ENCODE results near the gene PCNX2. TPM values are rescaled to one million over a fixed set of nuclear protein-coding genes. Genes with fewer than 3 reads are reported as not detected.

The PCNX2 gene
- total RNA-seq, 3 donors from 2014 or later (not counting 1 experiment from before 2014, with no cell fraction given) = 12.9 to 25.8 (median 16.0) TPM

DNA sequence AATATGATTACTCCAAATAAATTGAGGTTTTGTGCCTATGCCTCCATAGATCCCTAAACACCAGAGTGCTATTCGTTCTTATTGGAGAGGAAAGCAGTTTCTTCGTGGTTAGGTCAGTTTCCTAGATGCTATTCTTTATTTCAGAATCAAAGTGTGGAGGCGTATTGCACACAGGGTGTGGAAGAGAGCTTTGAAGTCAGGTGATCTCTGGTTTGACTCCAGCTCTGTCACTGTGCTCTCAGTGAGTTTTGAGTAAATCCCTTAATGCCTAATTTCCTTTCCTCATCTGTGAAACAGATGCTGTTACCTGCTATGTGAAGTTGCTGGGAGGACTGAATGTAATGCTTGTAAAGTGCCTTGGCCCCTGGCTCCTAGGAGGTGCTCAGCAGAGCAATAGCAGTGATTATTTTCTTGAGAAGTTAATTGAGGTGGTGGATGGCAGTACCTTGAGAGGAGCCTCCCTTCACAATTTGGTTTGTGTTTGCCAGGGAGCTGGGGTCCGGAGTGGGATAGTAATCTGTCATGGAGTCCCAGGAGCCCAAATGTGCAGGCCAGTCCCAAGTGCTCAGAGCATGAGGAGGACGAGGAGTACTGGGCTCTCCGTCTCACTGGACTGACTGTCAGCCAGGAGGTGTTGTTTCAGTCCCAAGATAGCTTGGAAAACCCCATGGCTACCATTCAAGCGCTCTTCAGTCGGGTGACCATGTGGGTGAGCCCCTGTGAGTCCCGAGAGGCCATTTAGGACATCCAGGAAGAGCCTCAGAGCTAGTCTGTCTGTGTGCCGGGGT lies 330.2 kb downstream of the PCNX2 start:
- TF ChIP-seq CTCF (IDR thresholded peaks at IDR 0.05) = no peak
- Mint-ChIP-seq H3K27ac (no peak overlapping the region), H3K27me3 (ENCODE audit: low read depth in 2 of 2) (no peaks in the 10 kb centered on the region), H3K36me3 (peaks cover 7% of the 10 kb centered on the region), H3K4me3 (no peak overlapping the region), H3K9me3 (no peaks in the 10 kb centered on the region), H3K4me1 (peaks cover 19 to 22% of the 10 kb centered on the region in 2 donors)
- Histone ChIP-seq H3K36me3 (ENCODE audit: control insufficient read depth, insufficient read depth, low read length) (peaks cover 16% of the 10 kb centered on the region), H3K4me3 (ENCODE audit: low read length) (no peak overlapping the region), H3K27ac (ENCODE audit: low read length) (no peak overlapping the region), H3K27me3 (ENCODE audit: control insufficient read depth, insufficient read depth, low read length) (no peaks in the 10 kb centered on the region), H3K4me1 (ENCODE audit: control insufficient read depth, insufficient read depth, low read length) (peaks cover 5% of the 10 kb centered on the region), H3K9me3 (ENCODE audit: control insufficient read depth, insufficient read depth, low read length) (no peaks in the 10 kb centered on the region)
- peak in 1 of 2 donors; percentile 15 for DNase-seq
- intact Hi-C loops (cut with micrococcal nuclease) = no loop called here
- 85% methylated on average over 9 of the region's 10 CpGs for whole genome bisulfite sequencing (ENCODE audit: insufficient coverage)
- no peak for ATAC-seq

DNA sequence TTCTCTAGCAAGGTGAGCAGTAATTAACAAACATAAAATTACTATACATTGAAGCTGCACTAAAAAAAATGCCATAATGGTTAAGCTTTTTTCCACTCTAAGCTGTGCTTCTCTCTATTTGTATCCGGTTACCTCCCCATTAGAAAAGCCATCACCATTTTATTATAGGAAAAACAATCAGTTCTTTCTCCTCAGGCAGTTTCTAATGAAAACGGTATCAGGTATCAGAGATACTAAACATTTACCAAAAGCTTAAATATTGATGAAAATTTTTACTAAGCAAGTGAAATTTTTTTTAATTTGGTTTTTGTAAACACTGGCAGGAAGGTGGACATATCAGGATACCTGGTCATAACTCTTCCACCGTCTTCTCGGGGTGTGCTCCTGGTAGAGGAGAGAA lies 330.9 kb downstream of the PCNX2 start:
- H3K9me3 ChIP-seq (ENCODE audit: control insufficient read depth, insufficient read depth, low read length) = no peaks in the 10 kb centered on the region
- no peak for DNase-seq
- H3K36me3 ChIP-seq (ENCODE audit: control insufficient read depth, insufficient read depth, low read length) = peaks cover 12% of the 10 kb centered on the region
- no peak for ATAC-seq
- H3K27ac ChIP-seq (ENCODE audit: low read length) = no peak overlapping the region
- Mint-ChIP-seq H3K27me3 (ENCODE audit: low read depth in 2 of 2) (no peaks in the 10 kb centered on the region), H3K9me3 (no peaks in the 10 kb centered on the region), H3K4me1 (peaks cover 19 to 20% of the 10 kb centered on the region in 2 donors), H3K36me3 (peaks cover 7% of the 10 kb centered on the region), H3K27ac (no peak overlapping the region), H3K4me3 (no peak overlapping the region)
- H3K27me3 ChIP-seq (ENCODE audit: control insufficient read depth, insufficient read depth, low read length) = no peaks in the 10 kb centered on the region
- no peak overlapping the region for H3K4me3 ChIP-seq (ENCODE audit: low read length)
- TF ChIP-seq CTCF (IDR thresholded peaks at IDR 0.05) = no peak
- peaks cover 5% of the 10 kb centered on the region for H3K4me1 ChIP-seq (ENCODE audit: control insufficient read depth, insufficient read depth, low read length)
- 97% methylated on average over 3 of the region's 4 CpGs for WGBS (ENCODE audit: insufficient coverage)
- intact Hi-C loops (cut with micrococcal nuclease) = no loop called here

GRCh38 chr1:232962761-232963745 lies 332.5 kb downstream of the PCNX2 start:
- Mint-ChIP-seq H3K4me1 (peaks cover 4 to 7% of the 10 kb centered on the region in 2 donors), H3K9me3 (no peaks in the 10 kb centered on the region), H3K27me3 (ENCODE audit: low read depth in 2 of 2) (no peaks in the 10 kb centered on the region), H3K36me3 (peaks cover 16% of the 10 kb centered on the region), H3K4me3 (no peak overlapping the region), H3K27ac (no peak overlapping the region)
- intact Hi-C loops (cut with micrococcal nuclease) = no loop called here
- TF ChIP-seq CTCF (IDR thresholded peaks at IDR 0.05) = no peak
- no peak for DNase-seq
- no peak for ATAC-seq
- no peaks in the 10 kb centered on the region for H3K27me3 ChIP-seq (ENCODE audit: control insufficient read depth, insufficient read depth, low read length)
- H3K4me3 ChIP-seq (ENCODE audit: low read length) = no peak overlapping the region
- H3K27ac ChIP-seq (ENCODE audit: low read length) = no peak overlapping the region
- no peaks in the 10 kb centered on the region for H3K4me1 ChIP-seq (ENCODE audit: control insufficient read depth, insufficient read depth, low read length)
- H3K9me3 ChIP-seq (ENCODE audit: control insufficient read depth, insufficient read depth, low read length) = peaks cover 3% of the 10 kb centered on the region
- 61% methylated on average over 5 of the region's 10 CpGs for WGBS (ENCODE audit: insufficient coverage)
- H3K36me3 ChIP-seq (ENCODE audit: control insufficient read depth, insufficient read depth, low read length) = peaks cover 14% of the 10 kb centered on the region

Measured in natural killer cell (primary cell).